Brain microvascular endothelial cell (primary cell): ENCODE measurements around the gene SMIM35.

Source experiments
- DNase-seq: peaks from one replicate; pipeline ENCODE4 v3.0.0-alpha.2; 2020
- H3K27ac ChIP-seq: fragments of 250-450 bp; sonication (Bioruptor Pico); 2 replicates; pipeline ENCODE4 v1.5.1; 2020; ENCODE audit warnings: mild to moderate bottlenecking, moderate library complexity
- H3K27me3 ChIP-seq: fragments of 250-450 bp; sonication (Bioruptor Pico); replicated peaks from 2 replicates; pipeline ENCODE4 v1.5.1; 2020; ENCODE audit warnings: mild to moderate bottlenecking
- H3K36me3 ChIP-seq: fragments of 250-450 bp; sonication (Bioruptor Pico); replicated peaks from 2 replicates; pipeline ENCODE4 v1.5.1; 2020; ENCODE audit warnings: mild to moderate bottlenecking
- H3K4me3 ChIP-seq: 2 replicates; pipeline ENCODE4 v1.5.1; 2011; ENCODE audit warnings: low read depth, mild to moderate bottlenecking, control low read depth, low read length, moderate library complexity
- in situ Hi-C: cut with HindIII; loops from 2 replicates; pipeline ENCODE4 v1.10.0; 2017; ENCODE audit warnings: low sequenced_read_pairs, low pct_ligation_motif_present
- TF ChIP-seq, protein P1 (sequence below): IDR thresholded peaks from 2 replicates; pipeline ENCODE4 v1.5.1; 2011; ENCODE audit warnings: low read depth, mild to moderate bottlenecking, moderate library complexity, low read length, control low read depth, inconsistent platforms; ENCODE audit errors: missing control alignments

The SMIM35 gene

DNA sequence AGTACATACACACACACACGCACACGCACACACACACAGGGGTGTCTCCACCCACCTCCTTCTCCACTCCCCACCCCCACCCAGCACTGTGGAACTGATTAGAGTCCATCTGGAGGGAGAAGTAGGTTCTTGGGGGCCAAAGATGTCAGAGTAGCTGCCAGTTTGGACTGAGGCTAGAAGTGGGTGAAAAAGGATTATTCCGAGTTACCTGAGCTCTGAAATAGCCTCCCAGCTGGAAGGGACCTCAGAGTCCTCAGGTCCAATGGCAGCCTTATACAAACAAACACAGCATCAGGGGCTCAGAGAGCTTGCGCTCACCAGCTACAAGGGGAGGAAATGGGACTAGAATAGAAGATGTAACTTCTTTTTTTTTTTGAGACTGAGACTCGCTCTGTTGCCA is 79.7 kb downstream of the SMIM35 start:
- no peaks in the 10 kb centered on the region for H3K36me3 ChIP-seq
- H3K27ac ChIP-seq, result no peak overlapping the region
- TF ChIP-seq, protein P1, sequence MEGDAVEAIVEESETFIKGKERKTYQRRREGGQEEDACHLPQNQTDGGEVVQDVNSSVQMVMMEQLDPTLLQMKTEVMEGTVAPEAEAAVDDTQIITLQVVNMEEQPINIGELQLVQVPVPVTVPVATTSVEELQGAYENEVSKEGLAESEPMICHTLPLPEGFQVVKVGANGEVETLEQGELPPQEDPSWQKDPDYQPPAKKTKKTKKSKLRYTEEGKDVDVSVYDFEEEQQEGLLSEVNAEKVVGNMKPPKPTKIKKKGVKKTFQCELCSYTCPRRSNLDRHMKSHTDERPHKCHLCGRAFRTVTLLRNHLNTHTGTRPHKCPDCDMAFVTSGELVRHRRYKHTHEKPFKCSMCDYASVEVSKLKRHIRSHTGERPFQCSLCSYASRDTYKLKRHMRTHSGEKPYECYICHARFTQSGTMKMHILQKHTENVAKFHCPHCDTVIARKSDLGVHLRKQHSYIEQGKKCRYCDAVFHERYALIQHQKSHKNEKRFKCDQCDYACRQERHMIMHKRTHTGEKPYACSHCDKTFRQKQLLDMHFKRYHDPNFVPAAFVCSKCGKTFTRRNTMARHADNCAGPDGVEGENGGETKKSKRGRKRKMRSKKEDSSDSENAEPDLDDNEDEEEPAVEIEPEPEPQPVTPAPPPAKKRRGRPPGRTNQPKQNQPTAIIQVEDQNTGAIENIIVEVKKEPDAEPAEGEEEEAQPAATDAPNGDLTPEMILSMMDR, result no peak
- in situ Hi-C loops, result no loop called here
- no peaks in the 10 kb centered on the region for H3K27me3 ChIP-seq
- no peak overlapping the region for H3K4me3 ChIP-seq
- DNase-seq, result no peak

DNA sequence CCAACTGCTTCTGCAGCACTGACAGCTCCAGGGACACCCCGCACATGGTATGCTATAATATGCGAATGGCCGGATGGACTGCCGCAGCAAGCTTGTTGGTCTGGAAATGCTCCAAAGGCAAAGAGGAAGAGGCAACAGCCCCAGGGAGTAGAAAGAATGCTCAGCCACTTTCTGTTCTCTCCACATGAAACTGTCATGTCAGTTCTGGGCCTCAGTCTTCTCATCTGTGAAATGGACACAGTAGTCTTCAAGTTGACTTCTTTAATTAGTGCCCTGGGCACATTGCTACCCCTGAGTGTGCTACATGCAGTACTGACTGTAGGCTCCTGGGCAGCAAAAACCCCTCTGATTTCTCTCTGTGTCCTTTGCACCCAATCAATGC is 80.6 kb downstream of the SMIM35 start:
- no peak overlapping the region for H3K4me3 ChIP-seq
- H3K27ac ChIP-seq, result no peak overlapping the region
- TF ChIP-seq, protein P1, result no peak
- no peaks in the 10 kb centered on the region for H3K36me3 ChIP-seq
- DNase-seq, result no peak
- H3K27me3 ChIP-seq, result no peaks in the 10 kb centered on the region
- in situ Hi-C loops, result no loop called here

DNA sequence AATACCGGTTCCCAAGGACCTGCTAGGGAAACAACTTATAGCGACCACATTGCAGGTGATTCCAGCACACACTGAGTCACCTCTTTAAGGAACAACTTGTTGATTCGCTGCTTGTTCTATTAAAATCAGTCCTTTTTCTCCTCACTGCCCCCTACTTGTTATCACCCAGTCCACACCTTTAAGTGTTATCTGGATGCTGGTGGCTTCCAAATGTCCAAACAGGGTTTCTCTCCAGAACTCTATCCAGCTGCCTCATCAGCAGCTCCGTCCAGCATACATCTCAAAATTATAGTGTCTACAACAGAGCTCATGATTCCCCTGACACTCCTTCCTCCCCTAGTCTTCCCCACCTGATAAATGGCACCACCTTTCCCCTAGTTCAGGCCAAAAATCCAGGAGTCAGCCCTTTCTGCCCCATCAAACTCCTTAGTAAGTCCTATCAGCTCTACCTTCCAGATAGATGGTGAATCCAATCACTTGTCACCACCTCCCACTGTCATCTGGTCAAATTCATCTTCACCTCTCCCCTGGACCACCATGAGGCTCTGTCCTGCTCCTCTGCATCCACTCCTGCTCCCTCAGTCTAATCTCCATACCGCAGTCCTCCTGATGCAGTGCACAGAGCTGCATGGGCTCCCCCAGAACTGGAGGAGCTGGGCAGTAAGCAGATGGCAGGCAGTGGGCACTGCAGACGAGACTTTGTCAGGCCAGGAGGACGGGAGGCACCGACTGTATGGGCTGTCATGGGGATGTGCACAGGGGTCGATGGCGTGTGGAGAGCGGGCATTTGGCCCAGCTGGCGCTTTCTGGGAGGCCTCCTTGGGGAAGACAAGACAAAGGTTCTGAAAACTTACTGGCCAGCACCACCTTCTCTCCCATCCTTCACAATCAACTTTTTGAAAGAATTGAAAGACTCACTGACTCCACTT is 81.3 kb downstream of the SMIM35 start:
- TF ChIP-seq, protein P1, result no peak
- in situ Hi-C loops, result no loop called here
- no peaks in the 10 kb centered on the region for H3K27me3 ChIP-seq
- no peak for DNase-seq
- no peaks in the 10 kb centered on the region for H3K36me3 ChIP-seq
- H3K4me3 ChIP-seq, result no peak overlapping the region
- no peak overlapping the region for H3K27ac ChIP-seq

DNA sequence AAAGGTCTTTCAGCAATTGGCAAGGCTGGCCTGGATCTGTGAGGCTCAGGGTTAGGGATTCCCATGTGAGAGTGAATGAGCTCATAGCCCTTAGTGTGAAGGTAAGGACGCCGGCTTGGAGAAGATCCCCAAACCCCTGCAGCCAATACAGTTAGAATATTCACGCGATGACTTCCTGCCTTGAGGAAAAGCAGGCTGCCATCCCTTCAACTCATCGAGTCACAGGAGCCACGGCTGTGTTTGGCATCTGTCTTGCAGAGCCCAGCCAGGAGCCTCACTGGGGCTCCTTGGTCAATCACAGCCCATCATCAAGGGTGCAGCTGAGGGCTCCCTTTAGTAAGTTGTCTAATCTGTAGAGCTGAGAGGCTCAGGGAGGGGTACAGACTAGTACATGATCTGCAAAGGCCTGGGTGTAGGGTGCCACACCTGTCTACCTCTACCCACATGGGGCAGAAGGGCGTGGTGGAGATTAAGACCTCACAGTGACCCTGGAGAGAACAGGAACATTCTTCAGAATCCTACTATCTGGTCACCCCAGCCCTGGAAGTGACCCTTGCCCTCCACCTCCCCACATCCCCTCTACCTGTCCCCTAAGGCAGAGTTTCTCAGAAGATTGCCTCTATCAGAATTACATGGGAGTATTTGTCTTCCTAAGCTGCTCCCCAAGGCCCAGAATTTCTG is 82.1 kb downstream of the SMIM35 start:
- Histone ChIP-seq H3K36me3 (no peaks in the 10 kb centered on the region), H3K27ac (no peak overlapping the region), H3K4me3 (no peak overlapping the region), H3K27me3 (no peaks in the 10 kb centered on the region)
- TF ChIP-seq, protein P1, result no peak
- no peak for DNase-seq
- in situ Hi-C loops, result no loop called here

DNA sequence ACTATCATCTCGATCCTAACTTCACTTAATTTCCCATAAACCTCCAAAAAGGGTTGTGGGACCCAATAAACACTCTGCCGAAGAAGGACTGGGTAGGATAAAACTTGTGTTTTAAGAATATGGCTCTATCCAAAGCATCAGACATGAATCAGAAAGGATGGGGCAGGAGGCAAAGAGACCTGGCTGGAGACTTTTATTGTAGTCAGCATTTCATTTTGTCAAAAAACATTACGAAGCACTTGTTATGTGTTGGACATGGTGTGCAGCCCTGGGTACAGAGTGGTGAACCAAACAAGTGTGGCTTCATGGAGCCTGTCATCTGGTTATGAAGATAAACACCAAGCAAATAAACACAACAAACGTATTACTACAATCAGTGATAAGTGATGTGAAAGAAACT is 83.3 kb downstream of the SMIM35 start:
- no peak for DNase-seq
- TF ChIP-seq, protein P1, result no peak
- H3K36me3 ChIP-seq, result no peaks in the 10 kb centered on the region
- H3K27ac ChIP-seq, result no peak overlapping the region
- in situ Hi-C loops, result no loop called here
- H3K4me3 ChIP-seq, result no peak overlapping the region
- H3K27me3 ChIP-seq, result no peaks in the 10 kb centered on the region
